ENCODE measurements around the gene GDF10. TPM values are rescaled to one million over a fixed set of nuclear protein-coding genes. Genes with fewer than 3 reads are reported as not detected.

The GDF10 gene
- total and polyA plus RNA-seq, 2 of the 8 experiments (the other 6 are each of a cell fraction or from before 2014, with no cell fraction given) = 0.19 to 0.32 TPM

- TF ChIP-seq ATF3 (IDR thresholded peaks at IDR 0.05; ENCODE audit: insufficient read depth, low read depth, low read length) (no peak), CBX8 (IDR thresholded peaks at IDR 0.05; ENCODE audit: borderline replicate concordance, low read depth, low read length) (no peak), POLR2A (IDR thresholded peaks at IDR 0.05; ENCODE audit: control extremely low read depth in 1 of 2, low read depth in 2 of 2, low read length in 2 of 2) (no peak), MAX (IDR thresholded peaks at IDR 0.05) (no peak), JUN (IDR thresholded peaks at IDR 0.05; ENCODE audit: low read depth, low read length) (no peak), KDM4A (IDR thresholded peaks at IDR 0.05; ENCODE audit: low read depth, low read length, severe bottlenecking) (no peak), CEBPB (IDR thresholded peaks at IDR 0.05; ENCODE audit: low read depth, low read length) (no peak), SIX5 (IDR thresholded peaks at IDR 0.05; ENCODE audit: low read depth, low read length) (no peak), SP2 (IDR thresholded peaks at IDR 0.05; ENCODE audit: low read length) (no peak), CHD2 (IDR thresholded peaks at IDR 0.05; ENCODE audit: low read length) (no peak)
Observed at GRCh38 chr10:47351899-47352815, 52.2 kb downstream of the GDF10 start (continued).
